ENCODE data around the gene KCNMA1. TPM values are rescaled to one million over a fixed set of nuclear protein-coding genes. Genes with fewer than 3 reads are reported as not detected.
A peak's percentile ranks its signal among the peaks of the same experiment; 100 is the strongest.

Gene KCNMA1
- total RNA-seq, 1 experiment from 2014 or later = 20.7 TPM

GRCh38 chr10:77286531-77287508, 350.8 kb downstream of the KCNMA1 start:
- peaks cover 15% of the 10 kb centered on the region for H3K36me3 Mint-ChIP-seq (ENCODE audit: insufficient read depth, unreplicated experiment)
- intact Hi-C loops (cut with micrococcal nuclease; ENCODE audit: unreplicated experiment) = loop anchor here (1.0 to 5.0 kb wide), 7 partner anchors 14 to 945 kb away; no protein-coding TSS in a partner anchor
- no peaks in the 10 kb centered on the region for H3K36me3 ChIP-seq (ENCODE audit: control insufficient read depth, insufficient read depth, low read length)
- TF ChIP-seq CTCF (IDR thresholded peaks at IDR 0.05; ENCODE audit: insufficient read depth in 1 of 2, low read depth in 1 of 2, low read length in 1 of 2, severe bottlenecking in 1 of 2, unreplicated experiment in 1 of 2) = no peak
- peaks cover 11% of the 10 kb centered on the region for H3K9me3 Mint-ChIP-seq (ENCODE audit: unreplicated experiment)
- no peaks in the 10 kb centered on the region for H3K9me3 ChIP-seq
- no peak for DNase-seq
- H3K27ac Mint-ChIP-seq (ENCODE audit: unreplicated experiment) = peak overlapping the region; percentile 44
- no TSS peak for BruUV-seq (replicated peaks)
- no peak overlapping the region for H3K4me3 ChIP-seq (ENCODE audit: low read depth, low read length)
- peaks cover 63% of the 10 kb centered on the region for H3K4me1 Mint-ChIP-seq (ENCODE audit: low read depth, unreplicated experiment)
- ChIA-PET CTCF (interaction anchor here (1.0 to 1.4 kb wide), 5 partner anchors 13 to 101 kb away, joined by 3 to 8 read pairs (median 3); no protein-coding TSS in a partner anchor), POLR2A (interaction anchor here (0.6 to 1.5 kb wide), 2 partner anchors 10 to 176 kb away, joined by 5 to 12 read pairs; no protein-coding TSS in a partner anchor)
- peaks cover 95% of the 10 kb centered on the region for H3K4me1 ChIP-seq
- H3K27me3 Mint-ChIP-seq (ENCODE audit: insufficient read depth, unreplicated experiment) = no peaks in the 10 kb centered on the region
- H3K4me3 Mint-ChIP-seq (ENCODE audit: unreplicated experiment) = peak overlapping the region; percentile 10
- no peaks in the 10 kb centered on the region for H3K27me3 ChIP-seq (replicated peaks; ENCODE audit: control insufficient read depth, insufficient read depth, low read length)

GRCh38 chr10:77285529-77286182, 352.0 kb downstream of the KCNMA1 start:
- no peaks in the 10 kb centered on the region for H3K27me3 ChIP-seq (replicated peaks; ENCODE audit: control insufficient read depth, insufficient read depth, low read length)
- BruUV-seq (replicated peaks) = no TSS peak
- POLR2A ChIA-PET = no interaction called here
- H3K9me3 Mint-ChIP-seq (ENCODE audit: unreplicated experiment) = peaks cover 11% of the 10 kb centered on the region
- no peak overlapping the region for H3K27ac Mint-ChIP-seq (ENCODE audit: unreplicated experiment)
- H3K36me3 ChIP-seq (ENCODE audit: control insufficient read depth, insufficient read depth, low read length) = no peaks in the 10 kb centered on the region
- no peaks in the 10 kb centered on the region for H3K27me3 Mint-ChIP-seq (ENCODE audit: insufficient read depth, unreplicated experiment)
- peaks cover 15% of the 10 kb centered on the region for H3K36me3 Mint-ChIP-seq (ENCODE audit: insufficient read depth, unreplicated experiment)
- TF ChIP-seq CTCF (IDR thresholded peaks at IDR 0.05; ENCODE audit: insufficient read depth in 1 of 2, low read depth in 1 of 2, low read length in 1 of 2, severe bottlenecking in 1 of 2, unreplicated experiment in 1 of 2) = no peak
- H3K4me1 ChIP-seq = peaks cover 89% of the 10 kb centered on the region
- CTCF ChIA-PET = interaction anchor here (1.2 kb wide), 1 partner anchor 14 kb away, joined by 3 read pairs; no protein-coding TSS in a partner anchor
- no peak overlapping the region for H3K4me3 ChIP-seq (ENCODE audit: low read depth, low read length)
- no peak for DNase-seq
- H3K4me1 Mint-ChIP-seq (ENCODE audit: low read depth, unreplicated experiment) = peaks cover 55% of the 10 kb centered on the region
- no peaks in the 10 kb centered on the region for H3K9me3 ChIP-seq
- H3K4me3 Mint-ChIP-seq (ENCODE audit: unreplicated experiment) = no peak overlapping the region
- intact Hi-C loops (cut with micrococcal nuclease; ENCODE audit: unreplicated experiment) = loop anchor here (2.0 to 5.0 kb wide), 4 partner anchors 13 to 943 kb away; no protein-coding TSS in a partner anchor

GRCh38 chr10:77284797-77285196, 352.8 kb downstream of the KCNMA1 start:
- no peak for TF ChIP-seq CTCF (IDR thresholded peaks at IDR 0.05; ENCODE audit: insufficient read depth in 1 of 2, low read depth in 1 of 2, low read length in 1 of 2, severe bottlenecking in 1 of 2, unreplicated experiment in 1 of 2)
- H3K27me3 ChIP-seq (replicated peaks; ENCODE audit: control insufficient read depth, insufficient read depth, low read length) = no peaks in the 10 kb centered on the region
- H3K36me3 Mint-ChIP-seq (ENCODE audit: insufficient read depth, unreplicated experiment) = peaks cover 21% of the 10 kb centered on the region
- H3K36me3 ChIP-seq (ENCODE audit: control insufficient read depth, insufficient read depth, low read length) = no peaks in the 10 kb centered on the region
- peaks cover 17% of the 10 kb centered on the region for H3K9me3 Mint-ChIP-seq (ENCODE audit: unreplicated experiment)
- H3K4me1 Mint-ChIP-seq (ENCODE audit: low read depth, unreplicated experiment) = peaks cover 59% of the 10 kb centered on the region
- intact Hi-C loops (cut with micrococcal nuclease; ENCODE audit: unreplicated experiment) = loop anchor here (5.0 kb wide), 2 partner anchors 97 to 942 kb away; no protein-coding TSS in a partner anchor
- no peak overlapping the region for H3K4me3 Mint-ChIP-seq (ENCODE audit: unreplicated experiment)
- no peak overlapping the region for H3K4me3 ChIP-seq (ENCODE audit: low read depth, low read length)
- POLR2A ChIA-PET = interaction anchor here (0.8 kb wide), 1 partner anchor 11 kb away, joined by 3 read pairs; no protein-coding TSS in a partner anchor
- H3K4me1 ChIP-seq = peaks cover 80% of the 10 kb centered on the region
- no peaks in the 10 kb centered on the region for H3K27me3 Mint-ChIP-seq (ENCODE audit: insufficient read depth, unreplicated experiment)
- CTCF ChIA-PET = interaction anchor here (1.2 kb wide), 1 partner anchor 13 kb away, joined by 3 read pairs; no protein-coding TSS in a partner anchor
- H3K9me3 ChIP-seq = no peaks in the 10 kb centered on the region
- no peak for DNase-seq
- no peak overlapping the region for H3K27ac Mint-ChIP-seq (ENCODE audit: unreplicated experiment)
- BruUV-seq (replicated peaks) = no TSS peak
